Vagina (tissue), 2 donors: Measurements from ENCODE around the gene RGS6. TPM values are rescaled to one million over a fixed set of nuclear protein-coding genes. Genes with fewer than 3 reads are reported as not detected.

Experiments used
- DNase-seq, 2 donors: peaks; one replicate each; pipeline ENCODE4 v3.0.0-alpha.2; 2017; ENCODE audit errors: extremely low spot score in 2 of 2
- H3K27ac ChIP-seq: fragments of 200-600 bp; sonication (generic); one replicate; pipeline ENCODE4 v1.5.1; 2019
- H3K27me3 ChIP-seq: fragments of 200-600 bp; sonication (generic); one replicate; pipeline ENCODE4 v1.5.1; 2019
- H3K36me3 ChIP-seq, 2 donors: fragments of 200-600 bp; sonication (generic); one replicate each; pipeline ENCODE4 v1.5.1; 2017 to 2019
- H3K4me1 ChIP-seq: fragments of 200-600 bp; sonication (generic); one replicate; pipeline ENCODE4 v1.5.1; 2019
- H3K4me3 ChIP-seq, 2 donors: fragments of 200-600 bp; sonication (generic); 1 replicate in 1 of 2; 2 replicates in 1 of 2; pipeline ENCODE4 v1.5.1; 2016 to 2019
- H3K9me3 ChIP-seq: fragments of 200-600 bp; sonication (generic); one replicate; pipeline ENCODE4 v1.5.1; 2019
- POLR2A ChIP-seq, 2 donors: fragments of 450-650 bp; IDR thresholded peaks; one replicate each; pipeline ENCODE4 v1.6.1; 2017; ENCODE audit warnings: antibody characterized with exemption in 2 of 2, mild to moderate bottlenecking in 2 of 2, moderate library complexity in 2 of 2
- POLR2AphosphoS5 ChIP-seq, 2 donors: sonication (generic); formaldehyde crosslinking; IDR thresholded peaks; one replicate each; pipeline ENCODE4 v1.9.0; 2017; ENCODE audit warnings: antibody characterized with exemption in 2 of 2, mild to moderate bottlenecking in 2 of 2, low read depth in 1 of 2; ENCODE audit not compliant: insufficient read depth in 1 of 2
- intact Hi-C: fragments of 100-400 bp; cut with DNase I; formaldehyde crosslinking; loops from one replicate; pipeline ENCODE4 v1.15.1; 2023
- total RNA-seq: library from RNA; depleted of rRNA; stranded (reverse); fragments of >200 nt; gene quantifications from one replicate; pipeline ENCODE4 v1.2.3, GENCODE V29; 2016
- TF ChIP-seq, protein P1 (sequence below), 3 experiments: fragments of 450-650 bp in 2 of 3; fragments of 200-600 bp in 1 of 3; sonication (generic) in 1 of 3; IDR thresholded peaks; one replicate each; pipeline ENCODE4 v1.5.1; 2017 to 2019; ENCODE audit warnings: antibody characterized with exemption in 3 of 3, mild to moderate bottlenecking in 2 of 3, moderate library complexity in 2 of 3

RGS6 gene
- total RNA-seq, 1 donor from 2014 or later, result 2.0 TPM

DNA sequence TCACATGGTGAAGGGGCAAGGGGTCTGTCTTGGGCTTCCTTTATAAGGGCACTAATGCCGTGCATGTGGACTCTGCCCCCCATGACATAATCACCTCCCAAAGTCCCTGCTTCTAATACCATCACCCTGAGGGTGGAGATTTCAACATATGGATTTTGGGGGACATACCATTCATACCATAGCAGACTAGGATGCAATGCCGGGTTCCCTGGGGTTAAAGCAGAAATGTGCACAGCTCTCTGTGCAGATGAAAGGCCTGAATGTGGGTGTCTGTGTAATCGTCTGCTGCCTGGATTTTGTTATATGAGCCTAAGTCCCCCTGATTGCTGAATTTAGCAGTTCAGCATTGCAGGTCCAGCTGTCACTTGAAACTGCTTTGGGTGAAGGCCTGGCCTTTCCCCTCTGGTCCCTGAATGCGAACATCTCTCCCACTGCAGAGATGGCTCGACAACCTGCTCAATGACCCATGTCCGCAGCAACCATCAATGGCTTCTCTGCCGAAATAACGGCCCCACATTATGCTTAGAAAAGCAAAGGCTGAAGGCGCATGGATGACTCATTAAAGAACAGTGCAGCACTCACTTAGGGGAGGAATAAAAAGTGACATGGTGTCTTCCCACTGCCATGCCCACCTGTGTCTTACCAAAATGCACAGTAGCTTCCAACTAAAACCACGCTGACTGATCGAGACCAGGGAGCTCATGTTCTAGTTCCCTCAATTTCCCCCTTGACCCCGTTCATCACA is 675.3 kb downstream of the RGS6 start:
- TF ChIP-seq POLR2A (IDR thresholded peaks at IDR 0.05), result no peak
- TF ChIP-seq, protein P1, sequence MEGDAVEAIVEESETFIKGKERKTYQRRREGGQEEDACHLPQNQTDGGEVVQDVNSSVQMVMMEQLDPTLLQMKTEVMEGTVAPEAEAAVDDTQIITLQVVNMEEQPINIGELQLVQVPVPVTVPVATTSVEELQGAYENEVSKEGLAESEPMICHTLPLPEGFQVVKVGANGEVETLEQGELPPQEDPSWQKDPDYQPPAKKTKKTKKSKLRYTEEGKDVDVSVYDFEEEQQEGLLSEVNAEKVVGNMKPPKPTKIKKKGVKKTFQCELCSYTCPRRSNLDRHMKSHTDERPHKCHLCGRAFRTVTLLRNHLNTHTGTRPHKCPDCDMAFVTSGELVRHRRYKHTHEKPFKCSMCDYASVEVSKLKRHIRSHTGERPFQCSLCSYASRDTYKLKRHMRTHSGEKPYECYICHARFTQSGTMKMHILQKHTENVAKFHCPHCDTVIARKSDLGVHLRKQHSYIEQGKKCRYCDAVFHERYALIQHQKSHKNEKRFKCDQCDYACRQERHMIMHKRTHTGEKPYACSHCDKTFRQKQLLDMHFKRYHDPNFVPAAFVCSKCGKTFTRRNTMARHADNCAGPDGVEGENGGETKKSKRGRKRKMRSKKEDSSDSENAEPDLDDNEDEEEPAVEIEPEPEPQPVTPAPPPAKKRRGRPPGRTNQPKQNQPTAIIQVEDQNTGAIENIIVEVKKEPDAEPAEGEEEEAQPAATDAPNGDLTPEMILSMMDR (IDR thresholded peaks at IDR 0.05), result no peak
- TF ChIP-seq POLR2AphosphoS5 (IDR thresholded peaks at IDR 0.05; ENCODE audit: insufficient read depth in 1 of 2, low read depth in 1 of 2), result no peak
- no peaks in the 10 kb centered on the region for H3K27me3 ChIP-seq
- intact Hi-C loops, result no loop called here
- peak; percentile 60 to 77 for DNase-seq
- H3K4me1 ChIP-seq, result no peaks in the 10 kb centered on the region
- H3K27ac ChIP-seq, result no peak overlapping the region
- no peaks in the 10 kb centered on the region for H3K9me3 ChIP-seq
- no peak overlapping the region for H3K4me3 ChIP-seq
- no peaks in the 10 kb centered on the region for H3K36me3 ChIP-seq

DNA sequence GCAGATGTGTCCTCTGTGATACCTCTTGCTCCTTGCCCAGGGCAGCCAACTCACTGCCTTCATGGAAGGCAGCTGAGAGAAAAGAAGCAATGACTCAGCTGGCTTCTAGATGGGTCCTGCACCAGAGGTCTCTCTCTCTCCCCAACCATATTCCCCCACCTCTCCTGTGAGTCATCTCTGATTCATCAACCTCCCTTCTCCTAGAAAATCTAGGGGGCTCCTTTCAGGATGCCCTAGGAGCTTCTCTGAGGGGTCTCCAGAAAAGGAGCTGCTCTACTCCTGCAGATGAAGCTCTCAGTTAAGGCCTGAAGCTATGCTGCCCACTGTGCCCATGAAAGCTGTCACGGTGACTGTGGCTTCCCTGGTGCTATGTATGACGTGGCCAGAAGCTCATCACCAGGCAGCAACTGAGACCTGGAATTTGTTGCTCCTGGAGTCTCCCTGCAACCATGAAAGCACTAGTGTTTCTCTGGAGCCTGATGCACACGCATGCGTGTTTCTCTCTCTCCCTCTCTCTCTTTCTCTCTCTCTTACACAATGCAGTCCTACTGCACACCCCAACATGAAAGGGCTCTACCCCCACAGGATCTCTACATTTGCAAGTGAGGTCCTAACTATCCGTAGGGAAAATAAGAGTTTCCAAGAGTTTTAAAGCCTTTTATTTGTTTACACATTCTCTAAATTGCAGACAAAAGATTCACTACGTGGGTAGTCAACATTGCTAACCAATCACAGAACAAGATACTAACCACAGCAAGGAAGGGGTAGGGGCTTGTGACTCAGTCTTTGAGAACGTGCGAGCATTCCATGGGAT is 676.4 kb downstream of the RGS6 start:
- no peaks in the 10 kb centered on the region for H3K4me1 ChIP-seq
- no peaks in the 10 kb centered on the region for H3K9me3 ChIP-seq
- no peak overlapping the region for H3K27ac ChIP-seq
- H3K27me3 ChIP-seq, result no peaks in the 10 kb centered on the region
- no peaks in the 10 kb centered on the region for H3K36me3 ChIP-seq
- intact Hi-C loops, result no loop called here
- peak; percentile 54 to 84 for DNase-seq
- TF ChIP-seq, protein P1 (IDR thresholded peaks at IDR 0.05), result no peak
- TF ChIP-seq POLR2AphosphoS5 (IDR thresholded peaks at IDR 0.05; ENCODE audit: insufficient read depth in 1 of 2, low read depth in 1 of 2), result no peak
- TF ChIP-seq POLR2A (IDR thresholded peaks at IDR 0.05), result no peak
- no peak overlapping the region for H3K4me3 ChIP-seq

DNA sequence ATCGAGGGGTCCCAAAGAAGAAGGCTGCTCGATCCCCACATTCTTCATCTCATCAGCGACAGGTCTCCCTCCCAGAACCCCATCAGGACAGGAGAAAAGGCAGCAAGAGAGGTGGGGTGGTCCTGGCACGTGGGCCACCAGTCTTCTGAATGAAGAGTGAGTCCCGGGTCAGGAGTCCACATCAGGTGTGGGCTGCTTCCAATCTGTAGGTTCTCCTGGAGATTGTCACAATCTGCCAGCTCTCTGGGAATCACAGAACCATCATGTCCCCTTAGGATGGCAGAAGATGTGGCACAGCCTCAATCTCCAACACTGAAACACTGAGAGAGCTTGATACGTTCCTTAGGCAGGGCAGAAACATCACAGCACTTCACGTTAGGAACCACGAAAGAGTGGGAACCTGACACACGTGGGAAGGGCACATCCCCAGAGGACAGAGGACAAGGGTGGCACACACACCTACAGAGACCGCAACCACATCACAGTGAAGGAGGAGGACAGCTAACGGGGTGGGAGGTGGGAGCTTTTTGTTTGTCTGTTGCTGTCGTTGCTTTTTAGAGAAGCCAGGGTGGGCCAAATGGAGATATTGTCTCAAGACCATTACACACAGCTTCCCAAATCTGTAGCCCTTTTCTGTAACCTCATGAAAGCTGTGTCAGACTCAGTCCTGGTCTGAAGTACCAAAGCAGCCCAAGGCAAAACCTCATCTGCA is 677.1 kb downstream of the RGS6 start:
- peak; percentile 61 to 67 for DNase-seq
- no peak for TF ChIP-seq POLR2A (IDR thresholded peaks at IDR 0.05)
- TF ChIP-seq, protein P1 (IDR thresholded peaks at IDR 0.05), result no peak
- no peak for TF ChIP-seq POLR2AphosphoS5 (IDR thresholded peaks at IDR 0.05; ENCODE audit: insufficient read depth in 1 of 2, low read depth in 1 of 2)
- no peaks in the 10 kb centered on the region for H3K36me3 ChIP-seq

DNA sequence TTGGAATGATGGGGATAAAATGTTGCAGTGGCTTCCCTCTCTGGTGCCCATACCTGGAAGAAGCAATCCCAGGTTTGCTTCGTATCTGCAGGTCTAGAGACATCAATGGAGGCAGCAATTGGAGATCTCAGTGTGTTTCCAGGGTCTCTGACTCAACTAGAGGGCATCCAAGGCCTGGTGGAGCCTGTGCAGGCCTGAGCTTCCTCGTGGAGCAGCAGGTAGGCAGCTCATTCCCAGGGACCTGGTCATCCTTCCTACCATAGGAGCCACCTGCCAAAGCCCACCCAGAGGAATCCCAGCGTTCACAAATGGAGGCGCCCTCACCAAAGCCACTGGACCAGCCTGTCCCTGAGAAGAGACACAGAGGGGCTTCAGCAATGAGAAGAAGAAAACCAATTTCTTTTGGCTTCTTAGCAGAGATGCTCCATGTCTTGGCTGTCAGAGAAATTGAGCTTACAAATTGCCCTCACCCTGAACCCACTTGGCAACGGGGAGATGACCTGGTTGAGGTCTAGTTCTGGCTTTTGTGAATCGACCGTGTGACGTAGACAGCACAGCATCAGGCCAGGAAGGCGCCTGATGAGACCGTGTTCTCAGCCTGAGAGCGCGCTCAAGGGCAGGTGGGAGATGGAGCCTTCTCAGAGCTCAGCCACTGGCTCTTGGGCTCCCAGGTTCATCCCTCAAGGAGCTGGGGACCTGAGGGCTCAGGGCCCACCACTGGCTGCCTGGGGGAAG is 678.0 kb downstream of the RGS6 start:
- peak; percentile 77 to 85 for DNase-seq
- H3K4me3 ChIP-seq, result no peak overlapping the region

More for the DNA sequence above, 677.1 kb downstream of the RGS6 start:
- intact Hi-C loops, result no loop called here
- Histone ChIP-seq H3K27me3 (no peaks in the 10 kb centered on the region), H3K4me1 (no peaks in the 10 kb centered on the region), H3K4me3 (no peak overlapping the region), H3K27ac (no peak overlapping the region), H3K9me3 (no peaks in the 10 kb centered on the region)

More for the DNA sequence above, 678.0 kb downstream of the RGS6 start:
- Histone ChIP-seq H3K9me3 (no peaks in the 10 kb centered on the region), H3K36me3 (no peaks in the 10 kb centered on the region), H3K27ac (no peak overlapping the region), H3K4me1 (no peaks in the 10 kb centered on the region), H3K27me3 (no peaks in the 10 kb centered on the region)
- TF ChIP-seq POLR2A (IDR thresholded peaks at IDR 0.05), result no peak
- TF ChIP-seq, protein P1 (IDR thresholded peaks at IDR 0.05), result no peak
- no peak for TF ChIP-seq POLR2AphosphoS5 (IDR thresholded peaks at IDR 0.05; ENCODE audit: insufficient read depth in 1 of 2, low read depth in 1 of 2)
- intact Hi-C loops, result no loop called here
